Upper lobe of left lung (tissue), 6 donors: ENCODE data around the gene ONECUT1. TPM values are rescaled to one million over a fixed set of nuclear protein-coding genes. Genes with fewer than 3 reads are reported as not detected.

ENCODE experiments used
- ATAC-seq, 2 donors: fragments of 200-7000 bp; cut with Tn5 transposase; one replicate each; pipeline ENCODE4 v1.9.1; 2022; ENCODE audit warnings: mild to moderate bottlenecking in 2 of 2, moderate library complexity in 2 of 2; ENCODE audit not compliant: low FRiP score in 2 of 2
- DNase-seq, 2 donors: peaks; one replicate each; pipeline ENCODE4 v3.0.0-alpha.2; 2019 to 2020
- H3K27ac ChIP-seq, 4 donors: fragments of 200-600 bp; sonication (generic); one replicate each; pipeline ENCODE4 v1.5.1; 2016 to 2019
- H3K27me3 ChIP-seq, 4 donors: fragments of 200-600 bp; sonication (generic); one replicate each; pipeline ENCODE4 v1.5.1; 2017 to 2019
- H3K36me3 ChIP-seq, 4 donors: fragments of 200-600 bp; sonication (generic); one replicate each; pipeline ENCODE4 v1.5.1; 2016 to 2019
- H3K4me1 ChIP-seq, 4 donors: fragments of 200-600 bp; sonication (generic); one replicate each; pipeline ENCODE4 v1.5.1; 2018 to 2019
- H3K4me3 ChIP-seq, 4 donors: fragments of 200-600 bp; sonication (generic); one replicate each; pipeline ENCODE4 v1.5.1; 2017 to 2019; ENCODE audit warnings: mild to moderate bottlenecking in 2 of 4, moderate library complexity in 1 of 4
- H3K9me3 ChIP-seq, 4 donors: fragments of 200-600 bp; sonication (generic); one replicate each; pipeline ENCODE4 v1.5.1; 2018 to 2019
- EP300 ChIP-seq, 4 donors: sonication (generic); formaldehyde crosslinking; IDR thresholded peaks; one replicate each; pipeline ENCODE4 v1.5.1; 2017; ENCODE audit warnings: antibody characterized with exemption in 4 of 4, control low read depth in 2 of 4
- POLR2A ChIP-seq, 4 donors: fragments of 450-650 bp; IDR thresholded peaks; one replicate each; pipeline ENCODE4 v1.5.1; 2016 to 2017; ENCODE audit warnings: antibody characterized with exemption in 4 of 4, mild to moderate bottlenecking in 2 of 4
- POLR2AphosphoS5 ChIP-seq, 2 donors: sonication (generic); formaldehyde crosslinking; IDR thresholded peaks; one replicate each; pipeline ENCODE4 v1.5.1; 2017; ENCODE audit warnings: antibody characterized with exemption in 2 of 2
- WGBS, 2 donors: methylation state at CpG; one replicate each; pipeline ENCODE4 v1.1.5; 2017 to 2018; 5-methylcytosine and 5-hydroxymethylcytosine counted together
- total RNA-seq, 6 donors: library from RNA; depleted of rRNA in 4 of 6; stranded (reverse); fragments of >200 nt in 4 of 6; gene quantifications; one replicate each; pipeline versions ENCODE4 v1.1.0 to v1.2.1, GENCODE V29; 2016 to 2021
- TF ChIP-seq, protein P1 (sequence below), 6 experiments: fragments of 450-650 bp in 4 of 6; fragments of 200-600 bp in 2 of 6; sonication (generic) in 2 of 6; IDR thresholded peaks; one replicate each; pipeline ENCODE4 v1.5.1; 2016 to 2019; ENCODE audit warnings: antibody characterized with exemption in 6 of 6
- donor health status: DM: no; HTN: no; CAD: no; lungs with moderate emphysema.
- donor health status: DM: no; HTN: yes; CAD: no; lungs with severe emphysema.

Gene ONECUT1
- total RNA-seq, 6 donors from 2014 or later = 0.17 TPM; not detected in 5

DNA sequence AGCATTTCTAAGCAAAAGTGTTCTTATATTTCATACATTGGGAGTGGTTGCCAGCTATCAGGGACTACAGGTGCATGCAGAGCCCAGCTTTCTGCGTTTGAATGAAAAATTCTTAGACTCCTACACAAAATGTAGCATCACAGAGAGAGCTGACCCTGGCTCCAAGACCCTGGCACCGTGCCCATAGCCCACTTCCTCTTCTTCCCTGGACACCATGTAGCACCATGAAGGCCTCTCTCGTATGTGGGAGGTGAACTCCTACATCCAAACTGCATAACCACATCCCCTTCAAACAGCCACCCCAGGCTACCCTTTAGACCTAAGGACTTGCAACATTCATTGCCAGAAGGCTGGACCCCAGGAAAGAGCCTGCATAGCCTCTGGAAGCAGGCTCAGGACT lies 75.2 kb downstream of the ONECUT1 start:
- Histone ChIP-seq H3K27me3 (no peaks in the 10 kb centered on the region), H3K36me3 (no peaks in the 10 kb centered on the region), H3K4me3 (no peak overlapping the region), H3K4me1 (no peaks in the 10 kb centered on the region), H3K27ac (no peak overlapping the region), H3K9me3 (no peaks in the 10 kb centered on the region)
- DNase-seq (no peak), ATAC-seq (no peak)
- WGBS, 2 donors = 53 to 60% methylated on average over 3 of the region's 3 CpGs
- TF ChIP-seq EP300 (IDR thresholded peaks at IDR 0.05) (no peak), POLR2AphosphoS5 (IDR thresholded peaks at IDR 0.05) (no peak), POLR2A (IDR thresholded peaks at IDR 0.05) (no peak)
- TF ChIP-seq, protein P1, sequence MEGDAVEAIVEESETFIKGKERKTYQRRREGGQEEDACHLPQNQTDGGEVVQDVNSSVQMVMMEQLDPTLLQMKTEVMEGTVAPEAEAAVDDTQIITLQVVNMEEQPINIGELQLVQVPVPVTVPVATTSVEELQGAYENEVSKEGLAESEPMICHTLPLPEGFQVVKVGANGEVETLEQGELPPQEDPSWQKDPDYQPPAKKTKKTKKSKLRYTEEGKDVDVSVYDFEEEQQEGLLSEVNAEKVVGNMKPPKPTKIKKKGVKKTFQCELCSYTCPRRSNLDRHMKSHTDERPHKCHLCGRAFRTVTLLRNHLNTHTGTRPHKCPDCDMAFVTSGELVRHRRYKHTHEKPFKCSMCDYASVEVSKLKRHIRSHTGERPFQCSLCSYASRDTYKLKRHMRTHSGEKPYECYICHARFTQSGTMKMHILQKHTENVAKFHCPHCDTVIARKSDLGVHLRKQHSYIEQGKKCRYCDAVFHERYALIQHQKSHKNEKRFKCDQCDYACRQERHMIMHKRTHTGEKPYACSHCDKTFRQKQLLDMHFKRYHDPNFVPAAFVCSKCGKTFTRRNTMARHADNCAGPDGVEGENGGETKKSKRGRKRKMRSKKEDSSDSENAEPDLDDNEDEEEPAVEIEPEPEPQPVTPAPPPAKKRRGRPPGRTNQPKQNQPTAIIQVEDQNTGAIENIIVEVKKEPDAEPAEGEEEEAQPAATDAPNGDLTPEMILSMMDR (IDR thresholded peaks at IDR 0.05) = no peak

DNA sequence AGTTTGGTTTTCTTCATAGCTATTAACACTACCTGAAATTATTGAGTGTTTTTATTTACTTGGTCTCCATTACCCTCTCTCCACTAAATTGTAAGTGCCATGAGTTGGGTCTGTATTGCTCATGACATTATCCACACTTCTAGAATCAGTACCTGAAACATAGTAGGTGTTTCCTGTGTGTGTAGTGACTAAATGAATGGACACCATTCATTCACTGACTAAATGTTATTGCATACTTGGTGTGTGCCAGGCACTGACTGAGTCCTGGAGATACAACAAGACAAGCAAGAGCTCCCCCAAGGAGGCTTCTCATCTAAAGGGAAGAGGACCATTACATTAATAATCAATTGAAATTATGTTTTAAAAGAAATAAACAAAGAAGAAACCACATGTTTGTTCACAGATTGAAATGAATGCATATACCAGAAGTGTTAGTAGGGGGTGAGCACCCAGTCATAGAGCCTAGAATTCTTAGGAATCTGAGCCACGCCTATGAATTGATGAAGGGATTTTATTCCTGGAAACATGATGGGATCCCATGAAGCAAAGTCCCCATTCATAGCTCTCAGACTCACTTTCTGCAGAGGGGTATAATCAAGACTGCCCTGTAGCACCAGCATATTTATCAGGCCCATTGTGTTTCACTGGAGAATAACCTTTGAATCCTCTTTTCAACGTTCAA lies 79.3 kb downstream of the ONECUT1 start:
- Histone ChIP-seq H3K27me3 (no peaks in the 10 kb centered on the region), H3K9me3 (no peaks in the 10 kb centered on the region), H3K4me1 (no peaks in the 10 kb centered on the region), H3K27ac (no peak overlapping the region), H3K4me3 (no peak overlapping the region), H3K36me3 (no peaks in the 10 kb centered on the region)
- ATAC-seq (no peak), DNase-seq (no peak)
- no peak for TF ChIP-seq POLR2A (IDR thresholded peaks at IDR 0.05)
- TF ChIP-seq, protein P1 (IDR thresholded peaks at IDR 0.05) = no peak
- TF ChIP-seq EP300 (IDR thresholded peaks at IDR 0.05) = no peak
- TF ChIP-seq POLR2AphosphoS5 (IDR thresholded peaks at IDR 0.05) = no peak
- WGBS, 2 donors = 86 to 90% methylated on average over 2 of the region's 2 CpGs

DNA sequence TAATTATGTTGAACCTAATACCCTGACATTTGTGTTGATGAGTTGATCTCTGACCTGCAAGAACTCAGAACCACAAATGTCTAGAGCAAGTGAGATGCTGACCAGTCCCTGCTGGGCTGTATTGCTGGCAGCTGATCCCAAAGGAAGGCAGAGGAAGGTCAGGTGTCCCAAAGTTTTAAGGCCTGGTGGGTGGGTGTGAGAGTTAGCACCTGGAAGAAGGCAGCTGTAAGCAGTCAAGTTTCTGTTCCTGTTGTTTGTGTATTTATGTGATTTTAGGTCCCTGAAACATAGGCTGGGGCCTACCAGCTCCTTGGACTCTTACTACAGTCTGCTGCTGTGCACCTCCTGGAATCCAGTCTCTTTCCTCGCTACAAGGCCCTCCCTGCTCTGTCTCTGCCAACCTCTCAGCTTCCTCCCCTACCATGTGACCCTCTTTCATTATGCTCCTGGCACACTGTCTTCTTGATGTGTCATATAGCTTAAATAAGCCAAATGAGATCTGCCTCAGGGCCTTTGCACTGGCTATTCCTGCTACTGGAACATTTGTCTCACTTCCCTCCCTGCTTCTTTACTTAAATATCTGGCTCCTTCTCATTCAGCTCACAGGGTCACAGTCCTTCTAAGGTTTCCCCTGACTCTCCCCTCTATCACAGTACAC lies 80.0 kb downstream of the ONECUT1 start:
- H3K36me3 ChIP-seq = no peaks in the 10 kb centered on the region
- TF ChIP-seq, protein P1 (IDR thresholded peaks at IDR 0.05) = no peak
- TF ChIP-seq POLR2AphosphoS5 (IDR thresholded peaks at IDR 0.05) (no peak), POLR2A (IDR thresholded peaks at IDR 0.05) (no peak), EP300 (IDR thresholded peaks at IDR 0.05) (no peak)
- WGBS, 2 donors = 88 to 95% methylated on average over 1 of the region's 1 CpG
- H3K27me3 ChIP-seq = no peaks in the 10 kb centered on the region
- H3K4me1 ChIP-seq = no peaks in the 10 kb centered on the region
- H3K9me3 ChIP-seq = no peaks in the 10 kb centered on the region
- no peak overlapping the region for H3K27ac ChIP-seq
- DNase-seq (no peak), ATAC-seq (peak in 1 of 2 donors; percentile 49)
- no peak overlapping the region for H3K4me3 ChIP-seq

DNA sequence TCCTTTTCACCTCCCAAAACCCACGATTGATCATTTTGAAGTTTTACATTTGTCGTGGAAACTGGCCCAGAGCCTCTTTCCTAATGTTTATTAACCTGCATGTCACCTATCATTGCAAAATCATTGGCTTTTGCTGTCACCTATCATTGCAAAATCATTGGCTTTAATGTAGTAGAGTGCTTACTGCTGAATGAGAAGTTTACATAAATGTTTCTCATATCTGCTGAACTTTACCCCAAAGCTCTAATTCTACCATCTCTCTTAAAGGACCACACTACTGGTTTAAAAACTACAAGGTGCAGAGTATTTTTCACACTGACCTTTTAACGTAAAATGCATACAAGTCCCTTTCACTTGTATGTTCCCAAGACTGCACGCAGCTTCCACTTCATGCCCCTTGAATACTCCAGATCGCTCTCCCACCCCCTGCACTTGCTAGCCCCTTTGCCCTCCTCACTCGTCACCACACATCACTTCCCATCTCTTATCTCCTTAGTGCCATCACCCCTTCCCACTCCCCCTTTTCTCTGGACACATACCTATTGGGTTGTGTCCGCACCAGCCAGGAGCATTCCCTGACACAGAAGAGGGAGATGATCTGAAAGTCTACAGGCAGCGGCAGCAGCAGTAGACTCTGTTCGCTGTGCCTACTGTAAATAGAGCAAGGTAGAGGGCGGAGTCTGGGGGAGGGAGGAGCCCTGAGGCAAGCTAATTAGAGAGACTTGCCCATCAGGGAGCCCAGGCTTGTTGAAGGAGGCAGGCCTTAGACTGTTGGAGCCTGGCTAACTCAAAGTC lies 80.8 kb downstream of the ONECUT1 start:
- H3K27me3 ChIP-seq = no peaks in the 10 kb centered on the region
- no peaks in the 10 kb centered on the region for H3K4me1 ChIP-seq
- H3K9me3 ChIP-seq = no peaks in the 10 kb centered on the region
- ATAC-seq = peak in 1 of 2 donors; percentile 34
- no peak overlapping the region for H3K27ac ChIP-seq
- no peak overlapping the region for H3K4me3 ChIP-seq
- peak in 1 of 2 donors; percentile 39 for DNase-seq
- 60 to 67% methylated on average over 10 of the region's 10 CpGs for WGBS, 2 donors
- no peak for TF ChIP-seq POLR2AphosphoS5 (IDR thresholded peaks at IDR 0.05)
- TF ChIP-seq, protein P1 (IDR thresholded peaks at IDR 0.05) = no peak
- TF ChIP-seq EP300 (IDR thresholded peaks at IDR 0.05) = no peak
- no peak for TF ChIP-seq POLR2A (IDR thresholded peaks at IDR 0.05)
- H3K36me3 ChIP-seq = no peaks in the 10 kb centered on the region

Other genes starting within 250 kb of the ONECUT1 start
- gene ARPP19, start 221.3 kb downstream of the ONECUT1 start, total RNA-seq = 100 to 1,000 TPM in 4 of 6 donors, 10 to 100 TPM in 2; 29.3 to 159 (median 139) TPM
- 100 to 1,000 TPM in 2 of 6 donors, 10 to 100 TPM in 4; 30.8 to 115 (median 45.4) TPM for gene ATOSA, start 110.9 kb downstream of the ONECUT1 start, total RNA-seq